ENCODE results near the gene ATPAF2.
A peak's percentile ranks its signal among the peaks of the same experiment; 100 is the strongest.

Gene ATPAF2

GRCh38 chr17:18038861-18039534 is at the start of gene ATPAF2, which contains the start of gene GID4:
TSS of gene ATPAF2 (minus strand) at chr17:18039168. CDS start at chr17:18039013, 155 bp downstream.
TSS of gene GID4 (plus strand) at chr17:18039408. CDS start at chr17:18039465, 57 bp downstream.
- peak; percentile 52; the same call in 1 of the 2 replicates for TF ChIP-seq EGR1 (IDR thresholded peaks at IDR 0.05)
- no peak for TF ChIP-seq NFIC (IDR thresholded peaks at IDR 0.05)
- TF ChIP-seq MAX (IDR thresholded peaks at IDR 0.05) = peak; percentile 76; the same call in 1 of the 2 replicates
- TF ChIP-seq CEBPB (IDR thresholded peaks at IDR 0.05) = no peak
- no peak for TF ChIP-seq RAD21 (IDR thresholded peaks at IDR 0.05; ENCODE audit: low read depth)
- no peak for TF ChIP-seq FOXM1 (IDR thresholded peaks at IDR 0.05; ENCODE audit: borderline replicate concordance, low read depth)
- TF ChIP-seq, protein P1, sequence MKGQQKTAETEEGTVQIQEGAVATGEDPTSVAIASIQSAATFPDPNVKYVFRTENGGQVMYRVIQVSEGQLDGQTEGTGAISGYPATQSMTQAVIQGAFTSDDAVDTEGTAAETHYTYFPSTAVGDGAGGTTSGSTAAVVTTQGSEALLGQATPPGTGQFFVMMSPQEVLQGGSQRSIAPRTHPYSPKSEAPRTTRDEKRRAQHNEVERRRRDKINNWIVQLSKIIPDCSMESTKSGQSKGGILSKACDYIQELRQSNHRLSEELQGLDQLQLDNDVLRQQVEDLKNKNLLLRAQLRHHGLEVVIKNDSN (IDR thresholded peaks at IDR 0.05) = peak; percentile 97
- TF ChIP-seq ZBTB7A (IDR thresholded peaks at IDR 0.05; ENCODE audit: low read depth) = no peak
- TF ChIP-seq TCF12 (IDR thresholded peaks at IDR 0.05; ENCODE audit: low read depth) = peak; percentile 29; the same call in 1 of the 2 replicates
- TF ChIP-seq, protein P2, sequence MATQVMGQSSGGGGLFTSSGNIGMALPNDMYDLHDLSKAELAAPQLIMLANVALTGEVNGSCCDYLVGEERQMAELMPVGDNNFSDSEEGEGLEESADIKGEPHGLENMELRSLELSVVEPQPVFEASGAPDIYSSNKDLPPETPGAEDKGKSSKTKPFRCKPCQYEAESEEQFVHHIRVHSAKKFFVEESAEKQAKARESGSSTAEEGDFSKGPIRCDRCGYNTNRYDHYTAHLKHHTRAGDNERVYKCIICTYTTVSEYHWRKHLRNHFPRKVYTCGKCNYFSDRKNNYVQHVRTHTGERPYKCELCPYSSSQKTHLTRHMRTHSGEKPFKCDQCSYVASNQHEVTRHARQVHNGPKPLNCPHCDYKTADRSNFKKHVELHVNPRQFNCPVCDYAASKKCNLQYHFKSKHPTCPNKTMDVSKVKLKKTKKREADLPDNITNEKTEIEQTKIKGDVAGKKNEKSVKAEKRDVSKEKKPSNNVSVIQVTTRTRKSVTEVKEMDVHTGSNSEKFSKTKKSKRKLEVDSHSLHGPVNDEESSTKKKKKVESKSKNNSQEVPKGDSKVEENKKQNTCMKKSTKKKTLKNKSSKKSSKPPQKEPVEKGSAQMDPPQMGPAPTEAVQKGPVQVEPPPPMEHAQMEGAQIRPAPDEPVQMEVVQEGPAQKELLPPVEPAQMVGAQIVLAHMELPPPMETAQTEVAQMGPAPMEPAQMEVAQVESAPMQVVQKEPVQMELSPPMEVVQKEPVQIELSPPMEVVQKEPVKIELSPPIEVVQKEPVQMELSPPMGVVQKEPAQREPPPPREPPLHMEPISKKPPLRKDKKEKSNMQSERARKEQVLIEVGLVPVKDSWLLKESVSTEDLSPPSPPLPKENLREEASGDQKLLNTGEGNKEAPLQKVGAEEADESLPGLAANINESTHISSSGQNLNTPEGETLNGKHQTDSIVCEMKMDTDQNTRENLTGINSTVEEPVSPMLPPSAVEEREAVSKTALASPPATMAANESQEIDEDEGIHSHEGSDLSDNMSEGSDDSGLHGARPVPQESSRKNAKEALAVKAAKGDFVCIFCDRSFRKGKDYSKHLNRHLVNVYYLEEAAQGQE (IDR thresholded peaks at IDR 0.05; ENCODE audit: low read depth) = no peak
- peak; percentile 98 for TF ChIP-seq YY1 (IDR thresholded peaks at IDR 0.05; ENCODE audit: low read depth)
- TF ChIP-seq TAF1 (IDR thresholded peaks at IDR 0.05; ENCODE audit: low read depth) = peak; percentile 82
- TF ChIP-seq CREB1 (IDR thresholded peaks at IDR 0.05; ENCODE audit: low read depth) = peak; percentile 84
- no peak for TF ChIP-seq EP300 (IDR thresholded peaks at IDR 0.05; ENCODE audit: borderline replicate concordance)
- TF ChIP-seq TEAD4 (IDR thresholded peaks at IDR 0.05) = no peak

GRCh38 chr17:18087610-18088491 is 48.9 kb upstream of the ATPAF2 start, which contains the start of gene DRG2:
TSS of gene DRG2 (plus strand) at chr17:18087948. CDS start at chr17:18088024, 76 bp downstream.
- TF ChIP-seq RAD21 (IDR thresholded peaks at IDR 0.05; ENCODE audit: low read depth) = peak; percentile 26; the same call in 1 of the 2 replicates
- TF ChIP-seq YY1 (IDR thresholded peaks at IDR 0.05; ENCODE audit: low read depth) = peak; percentile 84
- TF ChIP-seq, protein P1 (IDR thresholded peaks at IDR 0.05) = peak; percentile 78
- TF ChIP-seq TAF1 (IDR thresholded peaks at IDR 0.05; ENCODE audit: low read depth) = peak; percentile 97
- peak; percentile 73 for TF ChIP-seq TCF12 (IDR thresholded peaks at IDR 0.05; ENCODE audit: low read depth)
- TF ChIP-seq FOXM1 (IDR thresholded peaks at IDR 0.05; ENCODE audit: borderline replicate concordance, low read depth) = 0 out of 2 replicates have a peak, but pooled peaks have one; percentile 25
- no peak for TF ChIP-seq ZBTB7A (IDR thresholded peaks at IDR 0.05; ENCODE audit: low read depth)
- peak; percentile 47; the same call in 1 of the 2 replicates for TF ChIP-seq CREB1 (IDR thresholded peaks at IDR 0.05; ENCODE audit: low read depth)
- TF ChIP-seq EGR1 (IDR thresholded peaks at IDR 0.05) = peak; percentile 55; the same call in 1 of the 2 replicates
- peak; percentile 50; the same call in 1 of the 2 replicates for TF ChIP-seq TEAD4 (IDR thresholded peaks at IDR 0.05)
- TF ChIP-seq MAX (IDR thresholded peaks at IDR 0.05) = peak; percentile 90
- no peak for TF ChIP-seq EP300 (IDR thresholded peaks at IDR 0.05; ENCODE audit: borderline replicate concordance)
- TF ChIP-seq, protein P2 (IDR thresholded peaks at IDR 0.05; ENCODE audit: low read depth) = no peak
- peak; percentile 48 for TF ChIP-seq NFIC (IDR thresholded peaks at IDR 0.05)
- TF ChIP-seq CEBPB (IDR thresholded peaks at IDR 0.05) = peak; percentile 53; the same call in 1 of the 2 replicates

DNA sequence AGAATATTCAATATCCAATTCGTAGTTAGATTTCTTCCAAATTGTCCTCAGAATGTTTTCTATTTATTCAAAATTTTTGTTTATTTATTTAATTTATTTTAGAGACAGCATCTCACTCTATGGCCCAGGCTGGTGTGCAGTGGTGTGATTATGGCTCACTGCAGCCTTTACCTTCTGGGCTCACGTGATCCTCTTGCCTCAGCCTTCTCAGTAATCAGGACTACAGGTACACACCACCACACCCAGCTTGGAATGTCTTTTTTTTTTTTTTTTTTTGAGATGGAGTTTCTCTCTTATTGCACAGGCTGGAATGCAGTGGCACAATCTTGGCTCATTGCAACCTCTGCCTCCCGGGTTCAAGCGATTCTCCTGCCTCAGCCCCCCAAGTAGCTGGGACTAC is 45.3 kb upstream of the ATPAF2 start:
- TF ChIP-seq YY1 (IDR thresholded peaks at IDR 0.05; ENCODE audit: low read depth) = no peak
- TF ChIP-seq FOXM1 (IDR thresholded peaks at IDR 0.05; ENCODE audit: borderline replicate concordance, low read depth) = no peak
- TF ChIP-seq, protein P2 (IDR thresholded peaks at IDR 0.05; ENCODE audit: low read depth) = no peak
- no peak for TF ChIP-seq TEAD4 (IDR thresholded peaks at IDR 0.05)
- TF ChIP-seq, protein P1 (IDR thresholded peaks at IDR 0.05) = no peak
- TF ChIP-seq RAD21 (IDR thresholded peaks at IDR 0.05; ENCODE audit: low read depth) = no peak
- TF ChIP-seq EGR1 (IDR thresholded peaks at IDR 0.05) = no peak
- no peak for TF ChIP-seq ZBTB7A (IDR thresholded peaks at IDR 0.05; ENCODE audit: low read depth)
- TF ChIP-seq EP300 (IDR thresholded peaks at IDR 0.05; ENCODE audit: borderline replicate concordance) = no peak
- no peak for TF ChIP-seq CREB1 (IDR thresholded peaks at IDR 0.05; ENCODE audit: low read depth)
- no peak for TF ChIP-seq NFIC (IDR thresholded peaks at IDR 0.05)
- no peak for TF ChIP-seq TCF12 (IDR thresholded peaks at IDR 0.05; ENCODE audit: low read depth)
- no peak for TF ChIP-seq CEBPB (IDR thresholded peaks at IDR 0.05)
- TF ChIP-seq MAX (IDR thresholded peaks at IDR 0.05) = no peak
- TF ChIP-seq TAF1 (IDR thresholded peaks at IDR 0.05; ENCODE audit: low read depth) = no peak
